Kidney epithelial cell (primary cell): ENCODE data around the gene USP8. TPM values are rescaled to one million over a fixed set of nuclear protein-coding genes. Genes with fewer than 3 reads are reported as not detected.

Experiments
- DNase-seq: peaks from one replicate; pipeline ENCODE4 v3.0.0-alpha.2; 2010; ENCODE audit warnings: low read depth
- H3K27me3 ChIP-seq: 2 replicates; pipeline ENCODE4 v1.6.0; 2011; ENCODE audit warnings: low read length; ENCODE audit not compliant: control insufficient read depth, insufficient read depth
- H3K36me3 ChIP-seq: 2 replicates; pipeline ENCODE4 v1.5.1; 2011; ENCODE audit warnings: low read length; ENCODE audit not compliant: control insufficient read depth, insufficient read depth
- H3K4me3 ChIP-seq: 2 replicates; pipeline ENCODE4 v1.5.1; 2011; ENCODE audit warnings: low read depth, mild to moderate bottlenecking, control low read depth, low read length
- total RNA-seq: library from RNA; depleted of rRNA; stranded (reverse); fragments of >200 nt; gene quantifications from 2 replicates; pipeline ENCODE4 v1.2.3, GENCODE V29; 2015
- TF ChIP-seq, protein P1 (sequence below): IDR thresholded peaks from 2 replicates; pipeline ENCODE4 v1.5.1; 2011; ENCODE audit warnings: mild to moderate bottlenecking, moderate library complexity, low read length, control low read depth, inconsistent platforms; ENCODE audit not compliant: insufficient read depth, poor library complexity, severe bottlenecking

Gene USP8
- total RNA-seq, 1 donor from 2014 or later = 55.1 TPM

DNA sequence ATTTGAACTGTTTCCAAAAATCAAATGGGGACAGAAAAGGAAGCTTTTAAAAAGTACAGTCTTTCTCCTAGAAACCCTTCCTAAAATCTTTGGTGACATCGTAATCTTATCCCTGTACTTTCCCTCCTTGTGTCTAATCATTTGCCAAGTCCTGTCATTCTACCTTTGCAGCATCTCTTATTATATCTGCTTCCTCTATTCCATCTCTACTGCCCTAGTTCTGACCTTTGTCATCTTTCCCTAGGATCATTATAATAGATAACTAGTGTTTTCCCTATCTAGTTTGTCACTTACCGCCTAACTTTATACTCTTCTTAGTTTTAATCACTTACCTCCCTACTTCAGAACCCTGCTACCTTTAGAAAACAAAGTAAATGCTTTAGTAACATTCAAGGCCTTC lies 11.6 kb downstream of the USP8 start:
- Histone ChIP-seq H3K27me3 (no peaks in the 10 kb centered on the region), H3K4me3 (no peak overlapping the region), H3K36me3 (no peaks in the 10 kb centered on the region)
- DNase-seq = no peak
- TF ChIP-seq, protein P1, sequence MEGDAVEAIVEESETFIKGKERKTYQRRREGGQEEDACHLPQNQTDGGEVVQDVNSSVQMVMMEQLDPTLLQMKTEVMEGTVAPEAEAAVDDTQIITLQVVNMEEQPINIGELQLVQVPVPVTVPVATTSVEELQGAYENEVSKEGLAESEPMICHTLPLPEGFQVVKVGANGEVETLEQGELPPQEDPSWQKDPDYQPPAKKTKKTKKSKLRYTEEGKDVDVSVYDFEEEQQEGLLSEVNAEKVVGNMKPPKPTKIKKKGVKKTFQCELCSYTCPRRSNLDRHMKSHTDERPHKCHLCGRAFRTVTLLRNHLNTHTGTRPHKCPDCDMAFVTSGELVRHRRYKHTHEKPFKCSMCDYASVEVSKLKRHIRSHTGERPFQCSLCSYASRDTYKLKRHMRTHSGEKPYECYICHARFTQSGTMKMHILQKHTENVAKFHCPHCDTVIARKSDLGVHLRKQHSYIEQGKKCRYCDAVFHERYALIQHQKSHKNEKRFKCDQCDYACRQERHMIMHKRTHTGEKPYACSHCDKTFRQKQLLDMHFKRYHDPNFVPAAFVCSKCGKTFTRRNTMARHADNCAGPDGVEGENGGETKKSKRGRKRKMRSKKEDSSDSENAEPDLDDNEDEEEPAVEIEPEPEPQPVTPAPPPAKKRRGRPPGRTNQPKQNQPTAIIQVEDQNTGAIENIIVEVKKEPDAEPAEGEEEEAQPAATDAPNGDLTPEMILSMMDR = no peak

DNA sequence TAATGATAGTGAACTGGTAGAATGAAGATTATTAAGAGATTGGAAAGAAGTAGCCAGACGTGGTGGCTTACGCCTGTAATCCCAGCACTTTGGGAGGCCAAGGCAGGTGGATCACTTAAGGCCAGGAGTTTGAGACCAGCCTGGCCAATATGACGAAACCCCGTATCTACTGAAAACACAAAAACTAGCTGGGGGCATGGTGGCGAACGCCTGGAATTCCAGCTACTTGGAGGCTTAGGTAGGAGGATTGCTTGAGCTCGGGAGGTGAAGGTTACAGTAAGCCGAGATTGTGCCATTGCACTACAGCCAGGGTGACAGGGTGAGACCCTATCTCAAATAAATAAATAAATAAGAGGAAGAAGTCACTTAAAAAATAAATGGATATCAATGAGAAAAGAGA lies 14.0 kb downstream of the USP8 start:
- no peaks in the 10 kb centered on the region for H3K27me3 ChIP-seq
- TF ChIP-seq, protein P1 = no peak
- H3K4me3 ChIP-seq = no peak overlapping the region
- DNase-seq = no peak
- H3K36me3 ChIP-seq = no peaks in the 10 kb centered on the region

DNA sequence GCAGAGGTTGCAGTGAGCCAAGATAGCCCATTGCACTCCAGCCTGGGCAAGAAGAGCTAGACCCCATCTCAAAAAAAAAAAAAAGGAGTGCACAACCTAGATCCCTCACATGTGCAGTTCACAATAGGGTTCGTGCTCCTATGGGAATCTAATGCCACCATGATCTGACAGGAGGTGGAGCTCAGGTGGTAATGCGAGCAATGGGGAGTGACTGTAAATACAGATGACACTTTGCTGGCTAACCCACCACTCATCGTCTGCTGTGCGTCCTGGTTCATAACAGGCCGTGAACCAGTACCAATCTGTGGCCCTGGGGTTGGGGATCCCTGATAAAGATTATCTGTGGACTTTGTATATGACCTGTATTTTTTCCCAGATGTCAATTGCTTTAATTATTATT lies 16.7 kb downstream of the USP8 start:
- Histone ChIP-seq H3K36me3 (no peaks in the 10 kb centered on the region), H3K27me3 (no peaks in the 10 kb centered on the region), H3K4me3 (no peak overlapping the region)
- no peak for DNase-seq
- TF ChIP-seq, protein P1 = no peak

DNA sequence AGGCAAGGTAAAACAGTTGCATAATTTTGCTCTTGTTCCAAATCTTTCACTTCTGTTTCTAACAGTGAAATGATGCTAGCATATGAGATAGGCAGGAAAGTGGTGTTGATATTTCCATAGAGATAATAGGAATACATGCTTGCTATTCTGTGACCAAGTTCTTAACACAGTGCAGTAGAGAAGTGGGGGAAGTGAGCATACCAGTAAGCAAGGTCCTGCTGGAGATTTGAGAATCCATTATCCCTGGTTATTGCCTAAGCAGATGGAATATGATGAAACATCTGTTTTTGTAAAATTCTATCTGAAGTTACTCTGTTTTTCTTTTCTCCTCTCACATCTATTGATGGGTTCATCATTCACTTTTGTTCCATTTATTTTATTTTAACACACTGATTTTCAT lies 28.7 kb downstream of the USP8 start:
- TF ChIP-seq, protein P1 = no peak
- Histone ChIP-seq H3K36me3 (no peaks in the 10 kb centered on the region), H3K27me3 (no peaks in the 10 kb centered on the region), H3K4me3 (no peak overlapping the region)
- DNase-seq = no peak

DNA sequence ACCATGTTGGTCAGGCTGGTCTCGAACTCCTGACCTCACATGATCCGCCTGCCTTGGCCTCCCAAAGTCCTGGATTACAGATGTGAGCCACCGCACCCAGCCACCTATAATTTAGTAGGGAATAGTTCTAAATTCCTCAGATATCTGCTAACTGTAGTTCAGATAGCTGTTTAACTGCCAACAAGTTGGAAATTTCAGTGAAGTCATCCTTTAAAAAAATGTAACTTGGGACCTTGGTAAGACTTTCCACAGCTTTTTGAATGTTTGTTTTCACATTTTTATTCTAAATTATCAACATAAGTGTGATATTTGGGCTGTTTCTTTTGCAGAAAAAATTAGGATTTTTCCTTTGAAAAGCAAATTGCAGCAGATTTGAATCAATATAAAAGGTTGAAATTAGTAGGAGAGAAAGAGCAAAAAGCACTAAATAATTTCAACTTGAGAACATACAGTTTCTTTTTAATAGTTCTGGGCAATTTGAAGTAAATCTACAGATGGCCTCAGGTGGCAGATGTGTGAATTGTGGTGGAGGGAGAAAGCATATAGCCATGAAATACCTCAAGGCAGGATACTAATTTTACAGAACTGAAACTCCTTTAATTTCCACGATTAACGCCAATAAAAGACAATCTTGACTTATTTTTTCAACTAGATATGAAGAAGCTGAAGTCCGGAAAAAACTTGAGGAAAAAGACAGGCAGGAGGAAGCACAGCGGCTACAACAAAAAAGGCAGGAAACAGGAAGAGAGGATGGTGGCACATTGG lies 34.3 kb downstream of the USP8 start:
- TF ChIP-seq, protein P1 = no peak
- no peak for DNase-seq
- Histone ChIP-seq H3K36me3 (no peaks in the 10 kb centered on the region), H3K4me3 (no peak overlapping the region), H3K27me3 (no peaks in the 10 kb centered on the region)
